Sciatic nerve (tissue), 2 donors: ENCODE measurements around the gene CEPT1. TPM values are rescaled to one million over a fixed set of nuclear protein-coding genes. Genes with fewer than 3 reads are reported as not detected.

Experiments used
- ATAC-seq: fragments of 200-7000 bp; cut with Tn5 transposase; one replicate; pipeline ENCODE4 v1.9.1; 2020; ENCODE audit warnings: mild to moderate bottlenecking, moderate library complexity
- DNase-seq: peaks from one replicate; pipeline ENCODE4 v3.0.0-alpha.2; 2020; ENCODE audit warnings: low spot score
- intact Hi-C: fragments of 100-400 bp; cut with DNase I; formaldehyde crosslinking; loops from one replicate; pipeline ENCODE4 v1.14.2; 2022
- total RNA-seq: library from RNA; stranded (reverse); fragmentation: NEBNext Ultra II Directional; extraction: Animal tissue kit (Norgen Biotek cat#: 25700); gene quantifications from one replicate; pipeline ENCODE4 v1.2.1, GENCODE V29; 2021
- donor health status: DM: no; HTN: no; CAD: no.
- donor health status: DM: no; HTN: no; CAD: no.

CEPT1 gene
- total RNA-seq, 1 donor from 2014 or later: 44.8 TPM

GRCh38 chr1:111221633-111222291 lies 81.7 kb downstream of the CEPT1 start:
- no peak for ATAC-seq
- no peak for DNase-seq
- intact Hi-C loops: loop anchor here (5.0 kb wide), 1 partner anchor 181 kb away; no protein-coding TSS in a partner anchor

GRCh38 chr1:111222308-111223125 lies 82.5 kb downstream of the CEPT1 start:
- ATAC-seq (peak; percentile 84), DNase-seq (peak; percentile 79)
- intact Hi-C loops: loop anchor here (5.0 kb wide), 1 partner anchor 180 kb away; no protein-coding TSS in a partner anchor

GRCh38 chr1:111223126-111223685 lies 83.2 kb downstream of the CEPT1 start:
- intact Hi-C loops: loop anchor here (5.0 kb wide), 1 partner anchor 179 kb away; no protein-coding TSS in a partner anchor
- ATAC-seq (no peak), DNase-seq (no peak)

DNA sequence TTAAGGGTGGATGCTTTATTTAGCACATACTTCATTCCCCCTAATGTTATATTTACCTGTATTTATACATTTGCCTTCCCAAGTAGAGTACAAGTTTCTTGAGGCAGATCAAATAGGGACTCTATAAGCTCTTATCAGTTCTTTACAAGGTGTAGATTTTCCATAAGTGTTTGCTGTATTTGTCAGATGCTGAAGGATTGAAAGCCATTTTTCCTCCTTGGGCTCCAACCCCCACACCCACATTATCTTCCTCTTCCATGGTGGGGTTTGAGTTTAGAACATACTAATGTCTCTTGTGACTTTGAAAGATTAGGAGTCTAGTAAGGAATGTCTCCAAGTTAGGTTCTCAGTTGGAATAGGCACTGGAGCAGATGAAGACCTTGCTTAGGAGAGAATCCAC lies 85.1 kb downstream of the CEPT1 start:
- DNase-seq: no peak
- ATAC-seq: no peak
- intact Hi-C loops: no loop called here

- DNase-seq (no peak), ATAC-seq (no peak)
- intact Hi-C loops: no loop called here
Measured at GRCh38 chr1:111225717-111226400, 85.8 kb downstream of the CEPT1 start.

GRCh38 chr1:111227434-111227833 lies 87.4 kb downstream of the CEPT1 start, which contains the start of gene CHI3L2:
Gene CHI3L2, plus strand, starts transcription at chr1:111227713. Its CDS starts 17 bp downstream, at chr1:111227730.
- no peak for DNase-seq
- intact Hi-C loops: no loop called here
- peak; percentile 44 for ATAC-seq

DNA sequence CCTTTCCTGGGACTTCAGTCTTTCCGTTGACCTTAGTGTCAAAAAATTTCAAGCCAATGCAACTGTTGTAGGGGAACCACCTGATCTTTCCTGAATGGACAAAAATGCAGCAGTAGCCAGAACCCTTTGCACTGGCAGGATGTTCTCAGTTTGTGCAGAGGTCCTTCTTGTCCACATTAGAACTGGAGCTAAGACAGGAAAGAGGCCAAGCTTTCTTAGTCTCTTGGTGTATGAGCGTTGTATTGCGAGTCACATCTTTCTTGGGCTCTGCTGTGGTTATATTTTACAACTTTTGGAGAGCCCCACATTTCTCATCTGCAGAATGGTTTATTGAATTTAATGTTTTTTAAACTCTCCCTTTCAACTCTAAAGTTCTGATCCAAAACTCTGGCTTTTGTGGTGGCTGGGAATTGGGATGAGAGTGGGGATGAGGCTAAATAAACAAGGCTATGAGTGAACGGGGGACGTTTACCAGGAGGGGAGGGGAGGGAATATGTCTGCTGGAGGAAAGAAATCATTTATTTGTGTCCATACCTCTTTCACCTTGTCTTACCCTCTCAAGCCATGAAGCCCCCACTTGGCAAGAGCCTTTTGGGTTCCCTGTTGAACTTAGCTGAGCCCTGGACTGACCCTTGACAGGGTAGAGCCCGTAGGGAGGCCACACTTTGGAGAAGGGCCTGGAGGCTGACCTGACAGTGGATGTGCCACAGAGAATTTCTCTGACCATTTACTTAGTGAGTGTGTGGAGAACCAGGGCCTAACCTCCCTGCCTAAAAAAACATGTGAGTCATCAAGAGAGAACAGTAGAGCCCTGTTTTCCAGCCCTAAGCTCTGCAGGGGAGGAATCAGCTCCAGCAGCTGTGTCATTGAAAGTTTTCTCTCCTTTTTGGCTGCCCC lies 88.1 kb downstream of the CEPT1 start:
- ATAC-seq (peak; percentile 98), DNase-seq (peak; percentile 76)
- intact Hi-C loops: no loop called here

GRCh38 chr1:111228748-111229126 lies 88.7 kb downstream of the CEPT1 start:
- intact Hi-C loops: no loop called here
- no peak for ATAC-seq
- no peak for DNase-seq

- ATAC-seq (no peak), DNase-seq (no peak)
- intact Hi-C loops: no loop called here
Measured at GRCh38 chr1:111232134-111232533, 92.1 kb downstream of the CEPT1 start.

GRCh38 chr1:111234258-111234657 lies 94.2 kb downstream of the CEPT1 start:
- DNase-seq (no peak), ATAC-seq (peak; percentile 64)
- intact Hi-C loops: no loop called here

Other genes starting within 250 kb of the CEPT1 start
- gene LRIF1, start 176.3 kb upstream of the CEPT1 start, total RNA-seq: 12.7 TPM
- gene DRAM2, start 130 bp upstream of the CEPT1 start, total RNA-seq: 34.9 TPM
- gene DENND2D, start 60.4 kb downstream of the CEPT1 start, total RNA-seq: 14.6 TPM
- 3.3 TPM for gene CHI3L2, start 87.5 kb downstream of the CEPT1 start, total RNA-seq
- gene CHIA, start 150.6 kb downstream of the CEPT1 start, total RNA-seq: not detected